ENCODE data around the gene IRAK1. TPM values are rescaled to one million over a fixed set of nuclear protein-coding genes. Genes with fewer than 3 reads are reported as not detected.
A peak's percentile ranks its signal among the peaks of the same experiment; 100 is the strongest.

The IRAK1 gene
- total and polyA plus RNA-seq, 2 of the 13 experiments (the other 11 are each of a cell fraction or from before 2014, with no cell fraction given): 57.7 to 77.3 TPM

DNA sequence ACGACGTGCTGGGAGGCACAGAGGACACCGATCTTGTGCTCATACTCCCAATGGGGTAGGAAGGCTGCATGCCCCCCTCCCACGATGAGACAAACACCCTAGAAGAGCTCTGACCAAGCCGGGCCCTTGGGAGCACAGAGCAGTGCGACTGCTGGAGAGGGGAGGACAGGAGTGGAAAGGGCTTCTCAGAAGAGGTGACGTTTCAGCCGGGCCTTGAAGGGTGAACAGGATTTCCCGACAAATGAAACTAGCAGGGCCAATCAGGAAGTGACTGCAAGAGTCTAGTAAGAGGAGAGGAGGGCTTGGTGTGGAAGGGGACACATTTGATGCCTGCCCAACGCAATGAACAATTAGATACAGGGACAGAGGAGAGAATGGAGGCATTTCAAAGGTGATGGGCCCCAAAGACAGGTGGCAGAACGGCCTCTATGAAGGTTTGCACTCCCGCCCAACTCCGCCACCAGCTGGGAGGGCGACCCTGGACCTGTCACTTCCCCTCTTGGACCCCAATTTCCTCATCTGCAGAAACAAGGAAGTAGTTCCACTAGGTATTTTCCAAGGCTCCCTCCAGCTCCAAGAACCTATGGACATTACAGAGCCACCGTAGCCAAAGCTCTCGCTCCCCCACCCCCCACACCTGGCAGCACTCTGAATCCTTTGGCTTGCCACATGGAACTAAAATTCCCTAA is 52.0 kb downstream of the IRAK1 start:
- H3K4me1 ChIP-seq (ENCODE audit: insufficient read depth, low read length): peaks cover 36% of the 10 kb centered on the region
- H3K4me2 ChIP-seq (ENCODE audit: low read depth, low read length): peak overlapping the region; percentile 88
- DNase-seq (ENCODE audit: low spot score): no peak
- no peak for FAIRE-seq
- TF ChIP-seq, protein P1, sequence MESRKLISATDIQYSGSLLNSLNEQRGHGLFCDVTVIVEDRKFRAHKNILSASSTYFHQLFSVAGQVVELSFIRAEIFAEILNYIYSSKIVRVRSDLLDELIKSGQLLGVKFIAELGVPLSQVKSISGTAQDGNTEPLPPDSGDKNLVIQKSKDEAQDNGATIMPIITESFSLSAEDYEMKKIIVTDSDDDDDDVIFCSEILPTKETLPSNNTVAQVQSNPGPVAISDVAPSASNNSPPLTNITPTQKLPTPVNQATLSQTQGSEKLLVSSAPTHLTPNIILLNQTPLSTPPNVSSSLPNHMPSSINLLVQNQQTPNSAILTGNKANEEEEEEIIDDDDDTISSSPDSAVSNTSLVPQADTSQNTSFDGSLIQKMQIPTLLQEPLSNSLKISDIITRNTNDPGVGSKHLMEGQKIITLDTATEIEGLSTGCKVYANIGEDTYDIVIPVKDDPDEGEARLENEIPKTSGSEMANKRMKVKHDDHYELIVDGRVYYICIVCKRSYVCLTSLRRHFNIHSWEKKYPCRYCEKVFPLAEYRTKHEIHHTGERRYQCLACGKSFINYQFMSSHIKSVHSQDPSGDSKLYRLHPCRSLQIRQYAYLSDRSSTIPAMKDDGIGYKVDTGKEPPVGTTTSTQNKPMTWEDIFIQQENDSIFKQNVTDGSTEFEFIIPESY (CRISPR knock-in tag; IDR thresholded peaks at IDR 0.05): peak; percentile 82
- no peak for TF ChIP-seq NFYB (CRISPR knock-in tag; IDR thresholded peaks at IDR 0.05)
- TF ChIP-seq CC2D1A (CRISPR knock-in tag; IDR thresholded peaks at IDR 0.05): no peak
- intact Hi-C loops (cut with micrococcal nuclease; ENCODE audit: unreplicated experiment): no loop called here
- ATAC-seq: no peak
- H3K4me3 ChIP-seq (replicated peaks in 1 of 3; ENCODE audit: insufficient read depth in 1 of 3, low read depth in 2 of 3, low read length in 3 of 3): no peak overlapping the region; a peak in 1 of 6 replicates
- H3K27me3 ChIP-seq (ENCODE audit: control insufficient read depth in 1 of 2, insufficient read depth in 2 of 2, low read length in 2 of 2): no peaks in the 10 kb centered on the region; a peak in 1 of 5 replicates
- H4K20me1 ChIP-seq (ENCODE audit: insufficient read depth, low read length): peaks cover 48% of the 10 kb centered on the region
- H3K36me3 ChIP-seq (replicated peaks in 1 of 2; ENCODE audit: control insufficient read depth in 1 of 2, insufficient read depth in 2 of 2, low read length in 2 of 2): peaks cover 3 to 34% of the 10 kb centered on the region in 2 experiments; a peak in 4 of 5 replicates
- ChIA-PET POLR2A (interaction anchor here (1.4 to 1.7 kb wide), 3 partner anchors 9 to 45 kb away, joined by 3 to 5 read pairs (median 4); no protein-coding TSS in a partner anchor), CTCF (ENCODE audit: low intra/inter-chr PET ratio, low total read pairs) (no interaction called here)
- TSS peak; percentile 12 for BruUV-seq (replicated peaks)
- no peak overlapping the region for H2AFZ ChIP-seq (ENCODE audit: low read length)
- H3K79me2 ChIP-seq (ENCODE audit: insufficient read depth, low read length): peaks cover 66% of the 10 kb centered on the region
- in situ Hi-C loops (cut with HindIII; ENCODE audit: extremely low pct_ligation_motif_present, low pct_unique_long_range_greater_than_20kb): no loop called here
- WGBS (ENCODE audit: low lambda C conversion rate): 82% methylated on average over 5 of the region's 16 CpGs
- H3K9me3 ChIP-seq (ENCODE audit: low read length): no peaks in the 10 kb centered on the region
- H3K9ac ChIP-seq (ENCODE audit: insufficient read depth, low read depth, low read length): no peak overlapping the region
- H3K27ac ChIP-seq (ENCODE audit: extremely low read length, insufficient read depth, low read length): no peak overlapping the region

DNA sequence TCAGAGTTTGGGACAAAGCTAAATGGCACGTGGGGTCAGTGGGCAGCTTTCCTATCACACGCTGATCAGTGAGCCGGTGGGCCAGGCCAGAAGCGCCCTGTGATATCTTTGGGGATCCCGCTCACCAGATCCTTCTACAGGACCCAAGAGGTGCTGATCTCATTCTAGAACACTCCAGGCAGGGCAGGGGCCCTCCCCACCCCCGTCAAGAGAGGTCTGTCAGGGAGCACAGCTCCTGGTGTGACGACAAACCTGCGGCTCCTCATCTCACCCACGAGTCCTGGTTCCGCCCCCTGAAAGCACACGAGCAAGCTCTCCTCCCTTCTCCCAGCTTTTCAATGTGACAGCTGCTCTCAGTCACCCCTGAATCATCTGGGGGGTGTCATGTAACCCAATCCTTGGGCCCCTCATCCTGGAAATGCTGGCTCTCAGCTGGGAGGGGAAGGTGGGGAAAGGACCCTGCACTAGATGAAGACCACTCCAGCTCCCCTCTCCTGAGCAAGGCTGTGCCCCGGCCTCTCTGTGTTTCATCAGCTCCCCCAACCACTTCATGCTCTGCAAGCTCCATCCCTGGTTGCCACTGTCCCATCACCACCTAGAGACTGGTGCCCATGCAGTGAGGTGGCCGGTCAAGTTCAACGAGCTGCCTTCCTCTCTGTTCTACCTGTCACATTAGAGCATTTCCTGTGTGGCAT is 52.7 kb downstream of the IRAK1 start:
- Histone ChIP-seq H2AFZ (ENCODE audit: low read length) (no peak overlapping the region), H3K27ac (ENCODE audit: extremely low read length, insufficient read depth, low read length) (no peak overlapping the region), H3K79me2 (ENCODE audit: insufficient read depth, low read length) (peaks cover 66% of the 10 kb centered on the region), H4K20me1 (ENCODE audit: insufficient read depth, low read length) (peaks cover 48% of the 10 kb centered on the region), H3K9me3 (ENCODE audit: low read length) (no peaks in the 10 kb centered on the region), H3K4me3 (replicated peaks in 1 of 3; ENCODE audit: insufficient read depth in 1 of 3, low read depth in 2 of 3, low read length in 3 of 3) (no peak overlapping the region; a peak in 1 of 6 replicates), H3K4me1 (ENCODE audit: insufficient read depth, low read length) (peaks cover 36% of the 10 kb centered on the region), H3K36me3 (replicated peaks in 1 of 2; ENCODE audit: control insufficient read depth in 1 of 2, insufficient read depth in 2 of 2, low read length in 2 of 2) (peaks cover 7 to 41% of the 10 kb centered on the region in 2 experiments; a peak in 4 of 5 replicates), H3K4me2 (ENCODE audit: low read depth, low read length) (peak overlapping the region; percentile 88; the same call in 1 of the 2 replicates), H3K9ac (ENCODE audit: insufficient read depth, low read depth, low read length) (no peak overlapping the region), H3K27me3 (ENCODE audit: control insufficient read depth in 1 of 2, insufficient read depth in 2 of 2, low read length in 2 of 2) (no peaks in the 10 kb centered on the region; a peak in 1 of 5 replicates)
- in situ Hi-C loops (cut with HindIII; ENCODE audit: extremely low pct_ligation_motif_present, low pct_unique_long_range_greater_than_20kb) (no loop called here), intact Hi-C loops (cut with micrococcal nuclease; ENCODE audit: unreplicated experiment) (no loop called here)
- DNase-seq (ENCODE audit: low spot score) (no peak), FAIRE-seq (no peak), ATAC-seq (no peak)
- 0 out of 2 replicates have a peak, but pooled peaks have one; percentile 24 for TF ChIP-seq RBFOX2 (IDR thresholded peaks at IDR 0.05; ENCODE audit: low read depth, low read length)
- TF ChIP-seq, protein P2, sequence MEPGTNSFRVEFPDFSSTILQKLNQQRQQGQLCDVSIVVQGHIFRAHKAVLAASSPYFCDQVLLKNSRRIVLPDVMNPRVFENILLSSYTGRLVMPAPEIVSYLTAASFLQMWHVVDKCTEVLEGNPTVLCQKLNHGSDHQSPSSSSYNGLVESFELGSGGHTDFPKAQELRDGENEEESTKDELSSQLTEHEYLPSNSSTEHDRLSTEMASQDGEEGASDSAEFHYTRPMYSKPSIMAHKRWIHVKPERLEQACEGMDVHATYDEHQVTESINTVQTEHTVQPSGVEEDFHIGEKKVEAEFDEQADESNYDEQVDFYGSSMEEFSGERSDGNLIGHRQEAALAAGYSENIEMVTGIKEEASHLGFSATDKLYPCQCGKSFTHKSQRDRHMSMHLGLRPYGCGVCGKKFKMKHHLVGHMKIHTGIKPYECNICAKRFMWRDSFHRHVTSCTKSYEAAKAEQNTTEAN (CRISPR knock-in tag; conservative IDR thresholded peaks at IDR 0.05): no peak
- ChIA-PET CTCF (ENCODE audit: low intra/inter-chr PET ratio, low total read pairs) (no interaction called here), POLR2A (interaction anchor here (1.0 to 1.4 kb wide), 3 partner anchors 9 to 201 kb away, joined by 3 to 5 read pairs (median 4); no protein-coding TSS in a partner anchor)
- WGBS (ENCODE audit: low lambda C conversion rate): 80% methylated on average over 2 of the region's 14 CpGs
- no TSS peak for BruUV-seq (replicated peaks)

Data from HepG2 (cell line).